KOPT-K1 (cell line): ENCODE data around the gene SC5D.

Experiments used
- H3K27ac ChIP-seq: fragments of 200-600 bp; sonication (generic); 2 replicates; pipeline ENCODE4 v1.5.1; 2016; ENCODE audit warnings: antibody characterized with exemption, mild to moderate bottlenecking, low read depth, low read length; ENCODE audit not compliant: poor library complexity, severe bottlenecking
- H3K36me3 ChIP-seq: fragments of 200-600 bp; sonication (generic); 2 replicates; pipeline ENCODE4 v1.5.1; 2017; ENCODE audit warnings: antibody characterized with exemption, mild to moderate bottlenecking, low read length, moderate library complexity; ENCODE audit not compliant: insufficient read depth
- H3K9me3 ChIP-seq: fragments of 200-600 bp; sonication (generic); 2 replicates; pipeline ENCODE4 v1.5.1; 2017; ENCODE audit warnings: antibody characterized with exemption, low read length, mild to moderate bottlenecking; ENCODE audit not compliant: insufficient read depth, poor library complexity, severe bottlenecking

Gene SC5D

DNA sequence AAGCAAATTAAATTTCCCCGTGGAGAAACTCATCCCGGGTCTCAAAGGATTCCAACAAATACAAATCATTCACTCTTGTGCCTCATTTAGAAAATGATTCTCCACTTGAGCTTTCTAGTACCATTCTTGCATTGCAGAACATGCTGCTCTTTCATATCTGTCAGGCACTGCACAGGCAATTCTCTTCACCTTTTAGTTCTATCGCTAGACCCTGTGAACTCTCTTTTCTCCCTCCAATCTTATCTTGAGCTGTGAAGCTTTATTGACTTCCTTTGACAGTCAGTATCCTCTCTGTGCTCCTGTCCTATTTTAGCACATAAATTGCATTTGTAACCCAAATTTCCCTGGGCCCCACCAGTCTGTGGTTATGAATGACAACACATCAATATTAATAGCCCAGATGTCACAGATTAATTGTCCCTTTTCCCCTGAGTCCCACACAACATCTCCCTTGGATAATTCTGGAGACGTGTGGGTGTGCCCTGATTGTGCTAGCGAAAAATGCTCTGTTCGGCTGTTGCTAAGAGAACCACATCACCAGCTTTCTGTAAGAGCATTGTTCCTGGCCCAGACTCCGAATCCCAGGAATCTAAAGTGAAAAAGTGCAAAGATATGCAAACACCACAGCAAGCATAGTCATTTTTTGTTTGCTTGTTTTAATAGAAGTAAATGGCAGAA, 22.4 kb upstream of the SC5D start:
- Histone ChIP-seq H3K36me3 (no peaks in the 10 kb centered on the region), H3K27ac (no peak overlapping the region), H3K9me3 (peaks cover 8% of the 10 kb centered on the region)

DNA sequence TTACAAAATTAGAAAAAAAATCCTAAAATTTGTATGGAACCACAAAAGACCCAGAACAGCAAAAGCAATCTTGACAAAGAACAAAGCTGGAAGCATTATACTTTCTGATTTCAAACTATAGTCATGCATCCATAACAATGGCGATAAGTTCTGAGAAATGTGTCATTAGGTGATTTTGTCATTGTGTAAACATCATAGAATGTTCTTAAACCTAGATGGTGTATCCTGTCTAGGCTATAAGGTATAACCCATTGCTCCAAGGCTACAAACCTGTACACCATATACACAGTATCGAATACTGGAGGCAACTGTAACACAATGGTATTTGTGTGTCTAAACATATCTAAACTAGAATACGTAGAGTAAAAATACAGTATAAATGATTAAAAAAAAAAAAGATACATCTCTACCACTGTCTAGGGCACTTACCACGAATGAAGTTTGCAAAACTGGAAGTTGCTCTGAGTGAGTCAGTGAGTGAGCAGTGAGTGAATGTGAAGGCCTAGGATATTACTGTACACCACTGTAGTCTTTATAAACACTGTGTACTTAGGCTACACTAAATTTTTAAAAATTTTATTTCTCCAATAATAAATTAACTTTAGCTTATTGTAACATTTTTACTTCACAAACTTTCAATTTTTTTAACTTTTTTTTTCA, 18.1 kb upstream of the SC5D start:
- Histone ChIP-seq H3K36me3 (no peaks in the 10 kb centered on the region), H3K9me3 (no peaks in the 10 kb centered on the region), H3K27ac (no peak overlapping the region)

DNA sequence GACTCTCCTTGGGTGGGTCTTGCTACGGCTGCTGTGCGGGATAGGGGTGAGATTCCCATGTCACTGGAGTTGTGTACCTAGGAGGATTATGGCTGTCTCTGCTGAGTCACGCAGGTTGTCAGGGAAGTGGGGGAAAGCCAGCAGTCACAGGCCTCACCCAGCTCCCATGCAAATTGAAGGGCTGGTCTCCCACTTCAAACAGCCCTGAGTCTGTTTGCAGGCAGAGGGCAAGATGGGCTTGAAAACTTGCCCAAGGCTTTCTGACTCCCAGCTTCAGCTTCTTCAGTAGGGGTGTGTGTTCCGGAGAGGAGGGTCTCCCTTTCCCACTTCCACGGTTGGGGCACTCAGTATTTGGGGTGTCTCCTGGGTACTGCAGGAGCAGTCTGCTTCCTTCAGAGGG, 10.9 kb upstream of the SC5D start:
- H3K36me3 ChIP-seq: no peaks in the 10 kb centered on the region
- H3K9me3 ChIP-seq: peaks cover 15% of the 10 kb centered on the region
- no peak overlapping the region for H3K27ac ChIP-seq

DNA sequence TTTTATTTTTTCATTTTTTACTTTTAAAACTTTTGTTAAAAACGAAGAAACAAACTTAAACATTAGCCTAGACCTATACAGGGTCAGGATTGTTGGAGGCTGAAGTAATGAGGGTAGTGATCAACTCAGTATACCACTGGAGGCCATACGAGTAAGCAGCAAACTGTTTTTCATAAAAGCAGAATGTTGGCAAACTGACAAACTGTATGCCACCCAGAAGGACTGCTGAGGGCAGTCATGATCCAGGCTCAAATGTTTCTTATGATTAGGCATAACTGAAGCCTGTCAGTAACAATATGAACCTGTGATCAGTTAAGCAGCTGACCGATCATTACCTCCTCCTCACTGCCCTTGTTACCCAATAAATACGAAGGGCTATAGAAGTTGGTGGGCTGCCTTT, 10.2 kb upstream of the SC5D start:
- H3K36me3 ChIP-seq: no peaks in the 10 kb centered on the region
- no peak overlapping the region for H3K27ac ChIP-seq
- peaks cover 15% of the 10 kb centered on the region for H3K9me3 ChIP-seq

DNA sequence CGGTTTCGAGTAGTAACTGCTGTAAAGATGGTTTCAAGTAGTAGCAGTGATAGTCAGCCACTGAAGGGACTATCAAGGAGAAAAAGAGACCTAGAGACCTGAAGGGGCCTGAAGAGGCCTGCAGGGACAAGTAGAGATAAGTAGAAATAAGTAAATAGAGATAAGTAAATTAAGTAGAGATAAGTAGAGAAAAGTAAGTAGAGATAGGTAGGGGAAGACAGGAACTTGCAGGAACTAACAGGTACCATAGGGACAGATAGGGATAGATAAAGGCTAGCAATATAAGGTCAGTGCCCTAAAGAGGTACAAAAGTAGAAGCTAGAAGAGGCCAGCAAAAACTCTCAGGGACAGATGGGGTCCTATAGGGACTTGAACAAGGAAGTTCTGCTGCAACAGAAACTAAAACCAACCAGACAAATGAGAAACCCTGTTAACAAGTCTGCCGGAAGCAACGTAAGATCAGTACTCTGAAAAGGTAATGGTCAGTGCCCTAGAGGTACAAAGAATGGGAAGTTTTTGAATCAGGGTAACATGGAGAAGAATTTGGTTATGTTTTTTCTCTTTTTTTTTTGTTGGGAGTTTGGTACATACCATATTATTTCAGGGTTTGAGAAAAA, 9.6 kb upstream of the SC5D start:
- peaks cover 15% of the 10 kb centered on the region for H3K9me3 ChIP-seq
- no peaks in the 10 kb centered on the region for H3K36me3 ChIP-seq
- no peak overlapping the region for H3K27ac ChIP-seq

DNA sequence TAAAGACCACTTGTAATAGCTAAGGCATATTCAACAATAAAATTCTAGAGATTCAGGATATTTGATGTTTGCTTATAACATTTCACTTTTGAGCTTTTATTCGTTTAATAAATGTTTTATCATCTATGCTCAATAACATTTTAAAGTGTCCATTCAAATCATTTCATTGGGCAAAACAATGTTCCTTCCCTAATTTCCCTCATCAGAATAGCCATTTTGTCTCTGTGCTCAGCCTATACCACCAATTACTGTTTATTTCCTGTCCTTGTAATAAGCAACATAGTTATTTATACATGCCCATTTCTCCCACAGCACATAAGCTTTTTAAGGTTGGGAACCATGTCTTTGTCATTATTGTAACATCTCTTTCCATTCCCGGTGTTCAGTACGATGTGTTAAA, 1.3 kb upstream of the SC5D start:
- Histone ChIP-seq H3K9me3 (peaks cover 9% of the 10 kb centered on the region), H3K27ac (no peak overlapping the region)

DNA sequence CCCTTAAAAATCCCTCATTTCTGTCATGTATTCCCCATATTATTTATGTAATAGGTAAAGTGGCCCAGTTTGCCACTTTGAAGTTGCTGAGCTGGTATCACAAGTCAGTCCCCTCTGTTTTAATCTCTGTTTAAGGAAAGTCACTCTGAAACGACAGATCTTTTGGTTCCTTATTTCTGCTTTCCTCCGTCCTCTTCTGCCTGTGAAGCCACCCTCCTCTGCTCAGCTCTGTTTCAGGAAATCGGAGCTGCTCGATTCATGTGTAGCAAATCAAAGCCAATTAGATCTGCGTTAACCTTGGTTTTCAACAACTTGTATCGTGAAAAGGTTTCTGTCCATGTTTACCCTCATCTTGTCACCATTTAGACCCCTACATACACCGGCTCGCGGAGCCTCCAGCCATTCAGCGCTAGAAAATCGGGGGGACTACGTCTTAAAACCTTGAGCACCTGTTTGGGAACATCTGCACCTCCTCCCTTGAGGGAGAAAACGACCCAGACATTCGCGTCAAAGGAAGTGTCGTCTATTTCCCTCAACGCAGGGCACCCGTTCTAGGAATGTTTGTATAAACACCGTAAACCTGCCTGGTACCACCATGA, 576 bp upstream of the SC5D start:
- Histone ChIP-seq H3K27ac (peak overlapping the region; percentile 72), H3K36me3 (peaks cover 11% of the 10 kb centered on the region; the same call in 1 of the 2 replicates), H3K9me3 (peaks cover 9% of the 10 kb centered on the region)

More for the DNA sequence above, 1.3 kb upstream of the SC5D start:
- H3K36me3 ChIP-seq: peaks cover 9% of the 10 kb centered on the region; the same call in 1 of the 2 replicates

DNA sequence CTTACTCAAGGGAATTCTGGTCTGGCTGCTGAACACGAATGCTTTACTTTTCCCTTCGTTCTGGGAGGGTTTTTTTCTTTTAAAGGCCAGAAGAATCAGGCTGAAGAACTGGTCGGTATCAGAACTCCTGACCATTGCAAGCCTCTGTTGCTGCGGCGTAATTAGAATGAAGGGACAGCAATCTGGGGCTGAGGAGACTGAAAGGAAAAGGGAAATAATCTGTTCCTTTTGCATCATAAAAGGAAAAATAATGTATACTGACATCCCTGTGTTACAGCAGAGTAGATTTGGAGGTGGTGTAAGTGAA, 670 bp downstream of the SC5D start:
- H3K27ac ChIP-seq: peak overlapping the region; percentile 72
- H3K36me3 ChIP-seq: peaks cover 12% of the 10 kb centered on the region; the same call in 1 of the 2 replicates
- peaks cover 9% of the 10 kb centered on the region for H3K9me3 ChIP-seq

DNA sequence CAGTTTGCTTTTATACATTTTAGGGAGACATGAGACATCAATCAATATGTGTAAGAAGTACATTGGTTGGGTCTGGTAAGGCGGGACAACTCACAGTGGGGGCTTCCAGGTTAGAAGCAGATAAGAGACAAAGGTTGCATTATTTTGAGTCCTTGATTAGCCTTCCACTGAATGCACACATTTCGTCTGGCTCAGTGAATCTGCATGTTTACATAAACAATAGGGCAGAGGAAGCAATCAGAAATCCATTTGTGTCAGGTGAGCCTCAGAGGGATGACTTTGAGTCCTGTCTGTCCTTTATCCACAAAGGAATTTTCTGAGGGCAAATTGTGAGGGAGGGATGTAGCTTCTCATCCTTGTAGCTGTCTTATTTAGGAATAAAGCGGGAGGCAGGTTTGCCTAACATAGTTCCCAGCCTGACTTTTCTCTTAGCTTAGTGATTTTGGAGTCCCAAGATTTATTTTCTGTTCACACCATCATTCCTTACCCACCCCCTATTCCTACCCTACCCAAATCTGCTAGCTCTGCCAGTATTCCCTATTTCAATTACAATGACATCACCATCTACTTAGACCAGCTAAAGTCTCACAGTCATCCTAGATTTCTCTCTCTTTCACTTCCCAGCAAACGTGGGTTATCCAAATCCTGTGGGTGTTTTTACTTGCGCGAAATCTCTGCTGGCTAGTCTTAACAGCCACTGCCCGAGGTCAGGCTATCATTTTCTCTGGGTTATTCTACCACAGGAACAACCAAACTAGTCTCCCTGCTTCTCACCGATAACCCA, 2.9 kb downstream of the SC5D start:
- Histone ChIP-seq H3K36me3 (peaks cover 17% of the 10 kb centered on the region; the same call in 1 of the 2 replicates), H3K9me3 (no peaks in the 10 kb centered on the region), H3K27ac (no peak overlapping the region)

DNA sequence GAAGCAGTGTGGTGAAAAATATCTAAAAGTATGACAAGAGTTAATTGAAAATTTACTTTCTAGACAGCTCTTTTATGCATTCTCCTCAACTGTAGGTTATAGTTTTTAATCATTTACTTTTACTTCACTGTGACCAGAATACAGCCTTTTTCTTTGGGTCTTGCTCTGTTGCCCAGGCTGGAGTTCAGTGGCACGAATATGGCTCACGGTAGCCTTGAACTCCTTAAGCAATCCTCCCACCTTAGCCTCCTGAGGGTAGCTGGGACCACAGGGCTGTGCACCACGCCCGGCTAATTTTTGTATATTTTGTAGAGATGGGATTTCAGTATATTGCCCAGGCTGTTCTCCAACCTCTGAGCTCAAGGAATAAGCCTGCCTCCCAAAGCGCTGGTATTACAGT, 5.3 kb downstream of the SC5D start:
- H3K9me3 ChIP-seq: no peaks in the 10 kb centered on the region
- no peak overlapping the region for H3K27ac ChIP-seq

DNA sequence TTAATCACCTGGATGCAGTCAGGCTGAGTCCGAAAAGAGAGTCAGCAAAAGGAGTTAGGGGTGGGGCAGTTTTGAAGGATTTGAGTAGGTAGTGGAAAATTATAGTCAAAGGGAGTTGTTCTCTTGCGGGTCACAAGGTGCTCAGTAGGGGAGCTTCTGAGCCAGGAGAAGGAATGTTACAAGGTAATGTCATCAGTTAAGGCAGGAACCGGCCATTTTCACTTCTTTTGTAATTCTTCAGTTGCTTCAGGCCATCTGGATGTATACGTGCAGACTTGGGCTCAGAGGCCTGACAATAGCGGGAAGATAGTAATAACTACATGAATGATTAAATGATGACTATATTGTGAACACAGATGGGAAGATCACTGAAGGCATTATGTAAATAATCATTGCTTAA, 6.2 kb downstream of the SC5D start:
- peaks cover 29% of the 10 kb centered on the region for H3K36me3 ChIP-seq
- H3K9me3 ChIP-seq: no peaks in the 10 kb centered on the region
- H3K27ac ChIP-seq: no peak overlapping the region

More for the DNA sequence above, 5.3 kb downstream of the SC5D start:
- peaks cover 20% of the 10 kb centered on the region for H3K36me3 ChIP-seq

DNA sequence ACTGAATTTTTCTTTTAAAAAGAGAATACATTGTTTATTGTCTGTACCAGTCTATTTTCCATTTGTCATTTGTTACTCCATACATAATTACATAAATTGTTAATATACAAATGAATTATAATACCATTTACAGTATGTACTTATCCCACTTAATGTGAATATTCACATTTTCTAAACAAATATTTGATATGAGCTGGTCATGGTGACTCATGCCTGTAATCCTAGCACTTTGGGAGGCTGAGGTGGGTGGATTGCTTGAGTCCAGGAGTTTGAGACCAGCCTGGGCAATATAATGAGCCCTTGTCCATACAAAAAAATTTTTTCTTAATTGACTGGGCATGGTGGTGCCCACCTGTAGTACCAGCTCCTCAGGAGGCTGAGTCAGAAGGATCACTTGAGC, 6.8 kb downstream of the SC5D start:
- Histone ChIP-seq H3K27ac (no peak overlapping the region), H3K36me3 (peaks cover 36% of the 10 kb centered on the region), H3K9me3 (no peaks in the 10 kb centered on the region)

DNA sequence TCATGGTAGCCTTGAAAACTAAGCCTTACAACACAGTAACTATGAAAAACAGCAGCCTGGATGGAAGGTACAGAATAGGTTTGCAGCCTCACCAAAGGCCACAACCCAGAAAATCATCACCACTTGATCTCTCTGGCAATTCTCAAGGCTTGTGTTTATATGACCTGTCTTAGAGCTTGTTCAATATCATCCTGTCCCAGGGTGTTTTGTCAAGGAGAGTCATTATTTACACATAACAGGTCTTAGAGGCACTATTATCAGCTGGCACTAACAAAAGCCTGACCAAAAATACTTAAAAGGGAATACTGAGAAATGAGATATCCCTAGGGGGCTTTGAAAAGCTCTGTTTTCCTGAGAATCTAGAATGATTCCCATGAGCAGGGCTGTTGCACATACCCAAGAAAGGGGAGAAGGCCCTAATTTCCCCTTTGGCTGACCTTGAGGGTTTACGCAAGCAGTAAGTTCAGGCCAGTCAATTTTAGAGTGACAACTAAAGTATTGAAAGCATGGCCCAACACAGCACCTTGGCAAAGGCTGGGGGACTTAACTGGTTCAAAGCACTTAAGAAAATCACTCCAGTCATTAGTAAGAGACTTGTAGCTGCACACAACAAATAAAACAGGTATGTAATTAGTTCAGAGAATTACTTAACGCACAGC, 7.9 kb downstream of the SC5D start:
- Histone ChIP-seq H3K27ac (no peak overlapping the region), H3K9me3 (no peaks in the 10 kb centered on the region), H3K36me3 (peaks cover 46% of the 10 kb centered on the region)

DNA sequence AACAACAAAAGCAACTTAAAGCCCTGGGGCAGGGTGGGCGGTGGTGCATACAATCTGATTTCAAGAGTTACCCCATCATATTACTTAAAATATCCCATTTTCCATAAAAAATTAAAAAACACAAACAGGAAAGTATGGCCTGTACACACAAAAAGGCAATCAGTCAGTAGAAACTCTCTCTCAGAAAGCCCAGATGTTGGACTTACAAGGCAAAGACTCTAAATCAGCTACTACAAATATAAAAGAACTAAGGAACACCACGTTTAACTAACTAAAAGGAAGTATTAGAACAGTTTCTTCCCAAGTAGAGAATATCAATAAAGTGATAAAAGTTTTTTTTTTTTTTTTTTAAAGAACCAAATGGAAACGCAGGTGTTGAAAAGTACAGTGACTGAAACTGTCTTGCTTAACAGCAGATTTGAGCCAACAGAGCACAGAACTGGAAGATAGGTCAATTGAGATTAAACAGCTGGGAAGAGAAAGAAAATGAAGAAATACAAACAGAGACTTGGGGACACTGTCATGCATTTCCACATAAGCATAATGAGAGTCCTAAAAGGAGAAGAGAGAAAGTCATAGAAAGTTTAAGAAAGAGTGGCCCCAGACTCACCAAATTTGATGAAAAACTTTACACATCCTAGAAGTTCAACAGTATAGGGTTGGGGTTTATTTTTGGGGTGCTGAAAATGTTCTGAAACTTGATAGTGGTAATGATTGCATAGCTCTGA, 8.6 kb downstream of the SC5D start:
- Histone ChIP-seq H3K27ac (no peak overlapping the region), H3K36me3 (peaks cover 46% of the 10 kb centered on the region)

More for the DNA sequence above, 8.6 kb downstream of the SC5D start:
- H3K9me3 ChIP-seq: no peaks in the 10 kb centered on the region
